Smooth muscle cell (in vitro differentiated cells): ENCODE data around the gene TGFBI. TPM values are rescaled to one million over a fixed set of nuclear protein-coding genes. Genes with fewer than 3 reads are reported as not detected.

Experiments used
- DNase-seq: peaks from one replicate; lab custom pipeline; 2025; ENCODE audit not compliant: unreplicated experiment; lab: John Stamatoyannopoulos, UW
- H2AFZ ChIP-seq: fragments of 200-600 bp; sonication (generic); 2 replicates; pipeline ENCODE4 v1.6.0; 2016; ENCODE audit warnings: antibody characterized with exemption, low read depth, mild to moderate bottlenecking
- H3F3A ChIP-seq: fragments of 200-600 bp; sonication (generic); 2 replicates; pipeline ENCODE4 v1.6.0; 2017; ENCODE audit warnings: antibody characterized with exemption, low read depth
- H3K27ac ChIP-seq: fragments of 200-600 bp; sonication (generic); 2 replicates; pipeline ENCODE4 v1.5.1; 2016; ENCODE audit warnings: low read depth, mild to moderate bottlenecking
- H3K27me3 ChIP-seq: fragments of 200-600 bp; sonication (generic); 2 replicates; pipeline ENCODE4 v1.6.1; 2016; ENCODE audit warnings: low read depth, mild to moderate bottlenecking
- H3K36me3 ChIP-seq: fragments of 200-600 bp; sonication (generic); 2 replicates; pipeline ENCODE4 v1.5.1; 2016; ENCODE audit warnings: low read depth
- H3K4me1 ChIP-seq: fragments of 200-600 bp; sonication (generic); 2 replicates; pipeline ENCODE4 v1.5.1; 2016; ENCODE audit warnings: low read depth
- H3K4me2 ChIP-seq: fragments of 200-600 bp; sonication (generic); 2 replicates; pipeline ENCODE4 v1.6.0; 2016; ENCODE audit warnings: mild to moderate bottlenecking
- H3K4me3 ChIP-seq: fragments of 200-600 bp; sonication (generic); 2 replicates; pipeline ENCODE4 v1.5.1; 2016; ENCODE audit warnings: mild to moderate bottlenecking
- H3K79me2 ChIP-seq: fragments of 200-600 bp; sonication (generic); 2 replicates; pipeline ENCODE4 v1.6.0; 2016; ENCODE audit warnings: low read depth, mild to moderate bottlenecking
- H3K9ac ChIP-seq: fragments of 200-600 bp; sonication (generic); 2 replicates; pipeline ENCODE4 v1.6.0; 2016; ENCODE audit warnings: low read depth
- H3K9me3 ChIP-seq: fragments of 200-600 bp; sonication (generic); replicated peaks from 2 replicates; pipeline ENCODE4 v1.5.1; 2016; ENCODE audit warnings: low read depth
- H4K20me1 ChIP-seq: fragments of 200-600 bp; sonication (generic); 2 replicates; pipeline ENCODE4 v1.6.0; 2016; ENCODE audit warnings: low read depth
- CTCF ChIP-seq: fragments of 200-600 bp; sonication (generic); IDR thresholded peaks from 2 replicates; pipeline ENCODE4 v1.5.1; 2017; ENCODE audit warnings: borderline replicate concordance, mild to moderate bottlenecking, antibody characterized with exemption; ENCODE audit not compliant: insufficient read depth, poor library complexity, severe bottlenecking
- WGBS: methylation state at CpG from one replicate; pipeline ENCODE4 v1.1.7; 2016; ENCODE audit warnings: low lambda C conversion rate; 5-methylcytosine and 5-hydroxymethylcytosine counted together
- polyA plus RNA-seq: library from polyadenylated mRNA; unstranded; fragments of >200 nt; fragmentation: Nextera tagmentation; extraction: Ambion mirVana; gene quantifications from 2 replicates; pipeline ENCODE4 v1.2.1, GENCODE V29; 2016
- total RNA-seq: library from RNA; depleted of rRNA; stranded (reverse); fragments of >200 nt; gene quantifications from 2 replicates; pipeline ENCODE4 v1.2.3, GENCODE V29; 2014

TGFBI gene
- total and polyA plus RNA-seq, 2 experiments from 2014 or later, result 2,505 to 2,635 TPM

GRCh38 chr5:136099870-136100269 is 71.1 kb downstream of the TGFBI start:
- peaks cover 42% of the 10 kb centered on the region for H3K27me3 ChIP-seq
- H3K27ac ChIP-seq, result no peak overlapping the region
- no peak overlapping the region for H3K4me2 ChIP-seq
- H3K9ac ChIP-seq, result no peak overlapping the region
- no peaks in the 10 kb centered on the region for H3K36me3 ChIP-seq
- H2AFZ ChIP-seq, result no peak overlapping the region
- no peak for TF ChIP-seq CTCF
- no peaks in the 10 kb centered on the region for H3K4me1 ChIP-seq
- no peaks in the 10 kb centered on the region for H3K79me2 ChIP-seq
- no peak for DNase-seq
- no peaks in the 10 kb centered on the region for H4K20me1 ChIP-seq
- H3F3A ChIP-seq, result no peaks in the 10 kb centered on the region
- no peaks in the 10 kb centered on the region for H3K9me3 ChIP-seq
- H3K4me3 ChIP-seq, result no peak overlapping the region
- WGBS, result 93% methylated on average over 3 of the region's 3 CpGs

GRCh38 chr5:136101884-136102283 is 73.1 kb downstream of the TGFBI start:
- 97% methylated on average over 1 of the region's 1 CpG for WGBS
- H4K20me1 ChIP-seq, result no peaks in the 10 kb centered on the region
- H3K9ac ChIP-seq, result no peak overlapping the region
- no peak overlapping the region for H2AFZ ChIP-seq
- DNase-seq, result no peak
- peaks cover 35% of the 10 kb centered on the region for H3K27me3 ChIP-seq
- no peaks in the 10 kb centered on the region for H3F3A ChIP-seq
- no peaks in the 10 kb centered on the region for H3K36me3 ChIP-seq
- no peak overlapping the region for H3K27ac ChIP-seq
- H3K4me2 ChIP-seq, result no peak overlapping the region
- no peaks in the 10 kb centered on the region for H3K9me3 ChIP-seq
- H3K4me1 ChIP-seq, result no peaks in the 10 kb centered on the region
- H3K79me2 ChIP-seq, result no peaks in the 10 kb centered on the region
- no peak overlapping the region for H3K4me3 ChIP-seq
- TF ChIP-seq CTCF, result no peak

DNA sequence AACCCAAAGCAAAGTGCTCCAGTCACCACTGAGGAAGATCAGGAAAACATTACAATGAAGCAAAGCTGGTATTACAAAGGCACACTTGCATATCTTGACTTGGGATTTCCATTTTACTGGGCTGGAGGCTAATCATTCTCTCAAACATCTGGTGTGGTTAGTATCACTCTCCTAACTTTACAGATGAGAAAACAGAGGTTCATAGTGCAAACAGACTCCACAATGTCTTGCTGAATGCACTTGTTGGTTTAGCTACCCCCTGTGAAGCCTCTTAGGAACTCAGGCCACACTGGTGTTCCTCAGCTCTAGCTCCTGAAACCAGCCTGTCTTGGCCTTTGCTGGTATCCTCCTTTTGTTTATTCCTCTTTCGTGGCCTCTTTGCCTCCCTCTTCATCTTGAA is 74.3 kb downstream of the TGFBI start:
- Histone ChIP-seq H3K4me3 (no peak overlapping the region), H3K4me2 (no peak overlapping the region), H3K27ac (no peak overlapping the region), H3K4me1 (no peaks in the 10 kb centered on the region), H3K79me2 (no peaks in the 10 kb centered on the region), H3K27me3 (peaks cover 23% of the 10 kb centered on the region), H2AFZ (no peak overlapping the region), H3K9ac (no peak overlapping the region), H3K36me3 (no peaks in the 10 kb centered on the region), H3F3A (no peaks in the 10 kb centered on the region), H3K9me3 (no peaks in the 10 kb centered on the region), H4K20me1 (no peaks in the 10 kb centered on the region)
- 89% methylated on average over 1 of the region's 1 CpG for WGBS
- no peak for DNase-seq
- no peak for TF ChIP-seq CTCF

DNA sequence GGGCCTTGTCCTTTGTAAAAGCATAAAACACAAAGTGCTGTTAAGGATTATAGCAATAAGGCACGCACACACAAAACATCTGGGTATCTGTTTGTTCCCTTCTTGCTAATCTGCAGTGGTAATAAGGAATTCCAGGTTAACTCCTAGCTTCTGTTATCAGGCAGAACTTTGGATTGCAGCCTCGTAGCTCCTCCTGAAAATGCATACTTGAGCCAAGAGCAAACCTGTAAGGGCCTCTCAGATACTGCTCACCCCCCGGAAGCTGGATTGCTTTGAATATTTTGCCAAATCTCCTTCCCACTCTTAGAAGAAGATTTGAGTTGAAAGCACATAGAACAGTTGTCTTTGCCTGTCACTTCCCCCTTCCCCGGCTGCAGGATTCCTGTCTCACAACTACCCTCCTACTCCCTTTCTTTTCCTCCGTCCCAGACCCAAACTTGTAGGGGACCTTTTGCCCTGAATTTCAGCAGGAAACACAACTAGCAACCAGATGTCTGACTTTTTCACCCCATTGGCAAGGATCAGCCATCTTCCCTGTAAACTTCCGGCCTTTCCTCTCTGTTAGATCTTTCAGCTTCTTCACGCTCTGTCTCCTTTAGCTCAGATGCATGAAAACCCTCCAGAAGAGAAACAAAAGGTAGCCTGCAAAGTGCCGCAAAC is 75.6 kb downstream of the TGFBI start:
- H4K20me1 ChIP-seq, result no peaks in the 10 kb centered on the region
- no peak for TF ChIP-seq CTCF
- 74% methylated on average over 8 of the region's 8 CpGs for WGBS
- no peaks in the 10 kb centered on the region for H3K36me3 ChIP-seq
- H3K9me3 ChIP-seq, result no peaks in the 10 kb centered on the region
- H3K27ac ChIP-seq, result no peak overlapping the region
- DNase-seq, result no peak
- peaks cover 14% of the 10 kb centered on the region for H3K27me3 ChIP-seq
- no peak overlapping the region for H3K4me2 ChIP-seq
- H3K4me1 ChIP-seq, result no peaks in the 10 kb centered on the region
- no peak overlapping the region for H3K4me3 ChIP-seq
- H3K9ac ChIP-seq, result no peak overlapping the region
- H3K79me2 ChIP-seq, result no peaks in the 10 kb centered on the region
- H3F3A ChIP-seq, result no peaks in the 10 kb centered on the region
- H2AFZ ChIP-seq, result no peak overlapping the region
